ENCODE data around the gene ZNF75A.

The ZNF75A gene

GRCh38 chr16:3289998-3290673, 15.2 kb upstream of the ZNF75A start:
- no peak for DNase-seq

GRCh38 chr16:3292604-3293003, 12.7 kb upstream of the ZNF75A start:
- no peak for DNase-seq

- no peak for DNase-seq
Measured at GRCh38 chr16:3295209-3295608, 10.1 kb upstream of the ZNF75A start.

DNA sequence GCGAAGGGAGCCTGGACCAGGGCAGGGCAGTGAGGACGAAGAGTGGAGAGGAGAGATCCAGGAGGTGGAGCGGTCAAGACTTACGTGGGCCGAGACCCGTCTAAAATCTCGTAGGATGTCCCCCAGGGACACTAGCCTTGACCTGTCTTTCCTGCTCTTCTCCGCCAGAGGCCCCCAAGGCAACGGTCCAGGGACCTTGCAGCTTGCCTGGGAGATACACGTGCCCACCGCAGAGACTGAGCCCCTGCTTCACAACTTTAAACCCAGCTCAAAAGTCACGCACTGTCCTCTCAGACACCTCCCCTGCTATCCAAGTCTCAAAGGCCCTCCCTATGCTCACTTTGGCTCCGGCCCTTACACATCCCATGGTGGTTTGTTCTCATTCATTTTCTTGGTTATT, 9.5 kb upstream of the ZNF75A start:
- no peak for DNase-seq

- DNase-seq, result no peak
Measured at GRCh38 chr16:3304370-3304769, 927 bp upstream of the ZNF75A start.

DNA sequence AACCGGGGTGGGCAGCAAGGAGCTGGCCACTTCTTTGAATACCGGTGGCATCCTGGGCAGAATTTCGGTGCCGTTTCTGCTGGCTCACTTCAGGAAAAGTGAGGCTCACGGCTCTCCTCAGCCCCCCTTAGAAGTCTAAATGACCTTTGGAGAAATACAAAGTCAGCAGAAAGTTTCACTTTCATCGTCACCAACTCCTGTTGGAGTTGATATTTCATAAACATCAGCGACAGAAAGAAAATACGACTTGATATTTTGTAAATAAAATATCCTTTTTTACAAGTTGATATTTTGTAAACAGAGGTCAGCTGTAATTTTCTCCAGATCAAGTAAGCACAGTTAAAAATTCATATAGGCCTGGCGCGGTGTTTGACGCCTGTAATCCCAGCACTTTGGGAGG, 781 bp downstream of the ZNF75A start:
- no peak for DNase-seq

DNA sequence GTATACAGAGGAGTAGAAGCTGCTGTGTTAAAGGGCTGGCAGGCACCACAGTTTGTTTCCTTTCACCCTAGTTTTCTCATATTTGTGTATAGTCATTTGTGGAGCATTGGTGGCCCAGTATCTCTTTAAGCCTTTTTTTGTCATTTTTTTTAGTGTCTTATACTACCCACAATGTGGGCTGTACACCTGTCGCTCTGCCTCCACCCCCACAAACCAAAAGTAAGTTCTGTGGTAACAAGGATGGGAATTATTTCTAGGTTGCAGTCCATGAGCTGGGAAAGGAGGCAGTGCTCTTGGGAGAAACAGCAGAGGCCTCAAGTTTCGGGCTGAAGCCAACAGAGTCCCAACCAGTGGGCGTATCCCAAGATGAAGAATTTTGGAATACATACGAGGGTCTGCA, 6.2 kb downstream of the ZNF75A start:
- no peak for DNase-seq

DNA sequence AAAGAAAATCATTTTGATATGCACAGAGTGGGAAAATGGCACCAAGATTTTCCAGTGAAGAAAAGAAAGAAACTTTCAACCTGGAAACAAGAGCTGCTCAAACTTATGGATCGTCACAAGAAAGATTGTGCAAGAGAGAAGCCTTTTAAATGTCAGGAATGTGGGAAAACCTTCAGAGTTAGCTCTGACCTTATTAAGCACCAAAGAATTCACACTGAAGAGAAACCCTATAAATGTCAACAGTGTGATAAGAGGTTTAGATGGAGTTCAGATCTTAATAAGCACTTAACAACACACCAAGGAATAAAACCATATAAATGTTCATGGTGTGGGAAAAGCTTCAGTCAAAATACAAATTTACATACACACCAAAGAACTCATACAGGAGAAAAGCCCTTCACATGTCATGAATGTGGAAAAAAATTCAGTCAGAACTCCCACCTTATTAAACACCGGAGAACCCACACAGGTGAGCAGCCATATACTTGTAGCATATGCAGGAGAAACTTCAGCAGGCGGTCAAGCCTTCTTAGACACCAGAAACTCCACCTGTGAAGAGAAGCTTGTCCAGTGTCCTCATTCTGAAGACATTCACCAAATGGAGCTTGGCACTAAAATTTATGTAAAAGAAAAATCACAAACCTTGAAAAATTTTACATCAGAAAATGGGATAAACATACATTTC, 12.2 kb downstream of the ZNF75A start:
- no peak for DNase-seq

DNA sequence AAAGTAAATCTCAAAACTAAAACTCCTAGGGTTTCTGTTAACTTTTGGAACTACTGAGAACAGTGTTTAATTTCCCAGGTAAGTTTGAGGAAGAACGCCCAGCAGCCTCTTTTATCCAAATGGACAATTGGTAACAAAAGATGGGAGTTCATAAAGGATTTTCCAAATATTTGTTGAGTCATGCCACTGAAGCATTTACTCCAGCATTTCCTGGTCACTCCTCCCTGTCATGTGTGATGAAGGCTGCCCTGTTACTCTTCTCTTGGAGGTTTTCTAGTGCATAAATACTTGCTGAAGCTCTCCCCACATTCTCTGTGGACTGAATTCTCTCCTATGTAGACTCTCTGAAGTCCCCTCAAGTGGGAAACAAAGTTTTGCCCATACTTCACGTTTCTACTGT, 16.5 kb downstream of the ZNF75A start:
- DNase-seq, result no peak

DNA sequence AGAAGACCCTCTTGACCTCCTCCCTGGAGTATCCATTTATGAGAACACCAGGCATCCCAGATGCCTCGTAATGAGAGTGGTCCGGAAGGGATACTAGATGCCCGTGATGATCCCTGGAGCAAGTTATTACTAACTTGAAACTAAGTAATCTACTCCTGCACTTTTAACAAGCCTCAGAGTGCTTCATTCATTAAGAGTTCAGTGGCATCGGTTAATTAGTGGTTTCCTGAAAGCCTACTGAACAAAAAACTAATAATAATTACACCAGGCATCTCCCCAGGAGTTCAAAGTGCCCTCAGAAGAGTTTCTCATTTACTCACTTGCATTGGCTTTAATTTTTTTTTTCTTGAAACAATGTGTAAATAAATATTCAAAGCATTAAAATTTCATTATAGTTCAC, 22.2 kb downstream of the ZNF75A start:
- no peak for DNase-seq

- no peak for DNase-seq
Measured at GRCh38 chr16:3328104-3328503, 22.8 kb downstream of the ZNF75A start.

DNA sequence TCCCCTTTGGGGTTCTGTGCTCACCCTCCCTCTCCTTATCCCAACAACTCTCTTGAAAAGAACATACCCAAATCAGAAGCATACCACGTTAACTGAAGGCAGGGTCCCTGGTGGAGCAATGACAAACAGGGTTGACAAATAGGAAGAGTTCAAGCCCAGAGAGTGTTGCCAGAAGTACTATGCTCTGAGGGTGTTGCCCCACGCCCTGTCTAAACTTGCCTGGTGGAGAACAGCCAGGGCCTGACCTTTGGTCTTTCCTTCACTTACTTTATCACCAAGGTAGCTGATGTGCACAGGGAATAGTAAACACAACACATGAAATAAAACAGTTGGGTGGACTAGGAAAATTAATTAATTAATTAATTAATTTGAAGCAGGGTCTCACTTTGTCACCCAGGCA, 23.3 kb downstream of the ZNF75A start:
- no peak for DNase-seq

DNA sequence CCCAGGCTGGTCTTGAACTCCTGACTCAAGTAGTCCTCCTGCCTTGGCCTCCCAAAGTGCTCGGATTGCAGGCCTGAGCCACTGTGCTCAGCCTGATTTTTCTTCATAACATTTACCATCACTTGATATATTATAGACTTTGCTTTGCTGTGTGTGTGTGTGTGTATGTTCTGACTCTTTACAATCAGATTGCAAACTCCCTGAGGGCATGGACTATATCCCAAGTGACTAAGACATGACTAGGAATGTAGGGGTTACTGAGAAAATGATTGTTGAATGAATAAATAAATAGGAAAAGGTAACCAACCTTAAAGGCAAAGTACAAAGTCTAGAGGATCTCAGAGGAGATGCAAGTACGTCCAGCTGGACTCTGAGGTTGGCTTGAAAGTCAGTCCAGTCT, 40.7 kb downstream of the ZNF75A start:
- no peak for DNase-seq

DNA sequence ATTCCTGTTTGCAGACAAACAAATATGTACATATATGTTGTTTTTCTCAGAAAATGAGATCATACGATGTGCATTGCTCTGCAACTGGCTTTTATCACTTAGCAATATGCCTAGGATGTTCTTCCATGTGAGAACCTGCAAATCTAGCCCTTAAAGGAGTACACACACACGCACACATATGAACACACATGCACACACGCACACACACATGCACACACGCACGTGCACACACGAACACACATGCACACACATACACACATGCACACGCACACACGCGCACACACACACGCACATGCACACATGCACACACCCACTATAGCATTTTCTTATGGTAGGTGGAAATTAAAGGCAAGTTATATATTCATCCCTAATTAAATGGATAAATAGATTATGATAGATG, 42.3 kb downstream of the ZNF75A start:
- DNase-seq, result no peak

- no peak for DNase-seq
Measured at GRCh38 chr16:3348547-3349167, 43.4 kb downstream of the ZNF75A start.

- no peak for DNase-seq
Measured at GRCh38 chr16:3349175-3349574, 43.9 kb downstream of the ZNF75A start.

GRCh38 chr16:3355589-3355988, 50.3 kb downstream of the ZNF75A start, which contains the start of gene OR2C1:
TSS of gene OR2C1 (plus strand) at chr16:3355889. CDS start at chr16:3355941, 52 bp downstream.
- DNase-seq, result no peak

GRCh38 chr16:3356118-3356517, 50.8 kb downstream of the ZNF75A start:
- no peak for DNase-seq

DNA sequence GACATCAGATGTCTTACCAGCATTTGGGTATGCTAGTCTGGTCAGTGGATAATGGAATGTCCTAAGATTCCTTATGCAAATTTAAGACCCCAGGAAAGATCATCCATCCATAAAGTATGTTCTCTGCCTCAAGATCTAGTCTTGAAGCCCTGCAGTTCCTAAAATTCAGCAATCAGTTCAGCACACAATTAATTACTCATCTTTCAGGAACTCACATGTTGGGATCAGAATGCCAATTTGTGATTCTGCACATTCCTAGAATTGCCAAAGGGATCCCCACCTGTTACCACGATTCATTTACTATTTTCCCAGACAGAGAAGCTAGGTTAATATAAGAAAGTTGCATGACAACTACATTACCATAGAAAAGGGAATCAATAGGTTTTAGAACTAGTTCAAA, 53.6 kb downstream of the ZNF75A start:
- DNase-seq, result no peak

GRCh38 chr16:3362931-3363330, 57.6 kb downstream of the ZNF75A start:
- DNase-seq, result no peak

- no peak for DNase-seq
Measured at GRCh38 chr16:3363793-3364192, 58.5 kb downstream of the ZNF75A start.

- peak; percentile 93 for DNase-seq
Measured at GRCh38 chr16:3364774-3365427, 59.6 kb downstream of the ZNF75A start.

Measured in stimulated activated CD4-positive, alpha-beta T cell treated with anti-CD3 and anti-CD28 coated beads, Interleukin-1b, Interleukin-23, amount 100 ng/mL, for 48 hours (primary cell).